ENCODE results near the gene SCN2B.

- TF ChIP-seq EZH2 (IDR thresholded peaks at IDR 0.05; ENCODE audit: borderline replicate concordance, insufficient read depth, low read length, poor library complexity, severe bottlenecking) (no peak), CTCF (IDR thresholded peaks at IDR 0.05; ENCODE audit: poor library complexity, severe bottlenecking) (no peak), SMC3 (conservative IDR thresholded peaks at IDR 0.05; ENCODE audit: poor library complexity) (no peak), POLR2AphosphoS5 (IDR thresholded peaks at IDR 0.05) (no peak), REST (IDR thresholded peaks at IDR 0.05; ENCODE audit: borderline replicate concordance) (no peak), EP300 (conservative IDR thresholded peaks at IDR 0.05; ENCODE audit: poor library complexity, severe bottlenecking) (no peak), TAF1 (IDR thresholded peaks at IDR 0.05; ENCODE audit: low read depth) (no peak), RAD21 (conservative IDR thresholded peaks at IDR 0.05) (no peak)
These were observed 61.4 kb downstream of the SCN2B start for GRCh38 chr11:118115048-118115447.

Data from neural cell (in vitro differentiated cells).